Mammary epithelial cell (primary cell): ENCODE results near the gene HGD.

Source experiments
- CTCF ChIP-seq, 2 donors: IDR thresholded peaks in 1 of 2; conservative IDR thresholded peaks in 1 of 2; 2 replicates each; pipeline ENCODE4 v1.5.1; 2011 to 2012; ENCODE audit warnings: inconsistent platforms in 2 of 2, low read length in 2 of 2, mild to moderate bottlenecking in 2 of 2, control low read depth in 1 of 2, low read depth in 1 of 2; ENCODE audit not compliant: insufficient read depth in 1 of 2; ENCODE audit errors: extremely low read depth in 1 of 2
- EZH2 ChIP-seq: IDR thresholded peaks from 2 replicates; pipeline ENCODE4 v1.6.1; 2012; ENCODE audit warnings: low read length, inconsistent platforms, borderline replicate concordance

- TF ChIP-seq CTCF (conservative IDR thresholded peaks at IDR 0.05 in 1 of 2, IDR thresholded peaks at IDR 0.05 in 1 of 2; ENCODE audit: extremely low read depth in 1 of 2, insufficient read depth in 1 of 2, low read depth in 1 of 2, low read length in 2 of 2) (no peak), EZH2 (no peak)
These were observed 48.8 kb upstream of the HGD start for GRCh38 chr3:120730576-120731542.
